ENCODE measurements around the gene LEPROT.

LEPROT gene

DNA sequence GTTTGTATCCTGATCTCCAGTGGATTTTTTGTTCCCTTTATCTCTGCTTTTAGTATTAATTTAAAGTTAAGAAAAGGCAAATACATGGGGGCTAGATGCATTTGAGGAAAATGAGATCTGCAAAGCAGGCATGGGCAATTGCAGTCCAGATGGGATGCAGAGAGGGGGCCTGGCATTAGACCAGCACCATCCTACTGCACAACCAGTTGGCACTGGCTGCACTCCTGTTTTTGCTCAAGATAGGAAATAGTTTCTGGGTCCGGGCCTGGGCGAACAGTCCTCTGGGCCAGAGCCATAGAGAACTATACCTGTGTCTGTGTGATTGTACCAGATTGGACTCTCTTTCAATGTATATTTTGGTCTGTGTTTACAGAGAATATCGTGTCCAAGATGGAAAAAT lies 34.0 kb upstream of the LEPROT start:
- ChIA-PET POLR2A (no interaction called here), CTCF (no interaction called here)
- TF ChIP-seq, protein P1, sequence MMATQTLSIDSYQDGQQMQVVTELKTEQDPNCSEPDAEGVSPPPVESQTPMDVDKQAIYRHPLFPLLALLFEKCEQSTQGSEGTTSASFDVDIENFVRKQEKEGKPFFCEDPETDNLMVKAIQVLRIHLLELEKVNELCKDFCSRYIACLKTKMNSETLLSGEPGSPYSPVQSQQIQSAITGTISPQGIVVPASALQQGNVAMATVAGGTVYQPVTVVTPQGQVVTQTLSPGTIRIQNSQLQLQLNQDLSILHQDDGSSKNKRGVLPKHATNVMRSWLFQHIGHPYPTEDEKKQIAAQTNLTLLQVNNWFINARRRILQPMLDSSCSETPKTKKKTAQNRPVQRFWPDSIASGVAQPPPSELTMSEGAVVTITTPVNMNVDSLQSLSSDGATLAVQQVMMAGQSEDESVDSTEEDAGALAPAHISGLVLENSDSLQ (IDR thresholded peaks at IDR 0.05): no peak
- no peak for TF ChIP-seq CTBP1 (IDR thresholded peaks at IDR 0.05; ENCODE audit: borderline replicate concordance)
- no peak for TF ChIP-seq BHLHE40 (IDR thresholded peaks at IDR 0.05; ENCODE audit: borderline replicate concordance)
- no peak for TF ChIP-seq SUZ12 (IDR thresholded peaks at IDR 0.05)
- no peak for TF ChIP-seq TARDBP (IDR thresholded peaks at IDR 0.05)
- TF ChIP-seq ZNF384 (IDR thresholded peaks at IDR 0.05): no peak
- DNase-seq (ENCODE audit: extremely low spot score): no peak

DNA sequence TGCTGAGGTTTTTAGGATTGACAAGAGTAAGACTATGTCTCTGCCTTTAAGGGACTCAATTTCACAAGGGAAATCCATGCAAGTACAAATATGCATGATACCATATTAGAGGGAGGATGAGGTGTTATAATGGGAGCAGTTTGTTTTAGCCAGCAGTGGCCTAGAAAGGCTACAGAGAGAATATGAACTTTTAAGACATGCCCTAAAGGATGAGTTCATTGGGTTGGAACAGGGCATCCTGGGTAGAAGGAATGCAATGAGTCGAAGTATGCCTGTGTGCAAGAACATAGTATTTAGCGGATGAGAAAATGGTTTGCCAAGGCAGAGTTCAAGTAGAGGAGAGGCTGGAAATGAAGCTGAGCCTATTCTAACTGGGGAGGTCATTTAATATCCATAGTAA lies 32.6 kb upstream of the LEPROT start:
- ChIA-PET CTCF (no interaction called here), POLR2A (no interaction called here)
- no peak for DNase-seq (ENCODE audit: extremely low spot score)
- TF ChIP-seq FOXA1 (IDR thresholded peaks at IDR 0.05) (no peak), ARNT (IDR thresholded peaks at IDR 0.05) (no peak), HDGF (IDR thresholded peaks at IDR 0.05; ENCODE audit: borderline replicate concordance) (no peak), NFRKB (IDR thresholded peaks at IDR 0.05) (no peak), ELF4 (IDR thresholded peaks at IDR 0.05) (no peak), FOXM1 (IDR thresholded peaks at IDR 0.05; ENCODE audit: borderline replicate concordance) (no peak)
- TF ChIP-seq, protein P1 (IDR thresholded peaks at IDR 0.05): no peak

DNA sequence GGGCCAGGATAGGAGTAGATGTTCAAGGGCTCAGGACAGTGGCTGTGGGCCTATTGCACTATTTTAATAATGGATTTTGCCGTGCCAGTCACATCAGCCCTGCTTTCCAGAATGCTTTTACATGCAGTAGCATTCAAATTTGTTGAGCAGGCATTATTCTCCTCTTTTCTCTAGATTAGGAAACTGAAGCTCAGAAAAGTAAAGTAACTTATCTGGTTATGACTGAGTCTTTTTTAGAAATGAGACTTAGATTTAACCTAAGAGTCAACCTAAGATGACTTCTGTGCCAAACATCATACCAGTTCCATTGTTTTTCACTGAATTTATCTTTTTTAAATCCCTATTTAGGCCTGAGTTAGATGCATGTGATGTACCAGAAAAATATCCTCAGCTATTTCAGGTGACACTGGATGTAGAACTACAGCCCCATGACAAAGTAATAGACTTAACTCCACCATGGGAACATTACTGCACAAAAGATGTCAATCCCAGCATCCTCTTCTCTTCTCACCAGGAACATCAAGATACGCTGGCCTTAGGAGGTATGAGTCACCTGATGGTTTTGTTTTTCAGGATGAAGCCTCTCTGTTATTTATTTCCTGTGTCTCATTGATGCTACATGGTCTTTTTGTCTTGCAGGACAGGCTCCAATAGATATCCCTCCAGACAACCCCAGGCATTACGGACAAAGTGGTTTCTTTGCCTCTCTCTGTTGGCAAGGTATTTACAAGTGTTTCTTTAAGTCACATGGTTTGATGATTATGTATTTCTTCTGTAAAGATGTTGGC lies 31.4 kb upstream of the LEPROT start:
- POLR2A ChIA-PET: no interaction called here
- CTCF ChIA-PET: no interaction called here
- no peak for DNase-seq (ENCODE audit: extremely low spot score)
- TF ChIP-seq ELF4 (IDR thresholded peaks at IDR 0.05) (no peak), FOXK2 (IDR thresholded peaks at IDR 0.05) (no peak)

DNA sequence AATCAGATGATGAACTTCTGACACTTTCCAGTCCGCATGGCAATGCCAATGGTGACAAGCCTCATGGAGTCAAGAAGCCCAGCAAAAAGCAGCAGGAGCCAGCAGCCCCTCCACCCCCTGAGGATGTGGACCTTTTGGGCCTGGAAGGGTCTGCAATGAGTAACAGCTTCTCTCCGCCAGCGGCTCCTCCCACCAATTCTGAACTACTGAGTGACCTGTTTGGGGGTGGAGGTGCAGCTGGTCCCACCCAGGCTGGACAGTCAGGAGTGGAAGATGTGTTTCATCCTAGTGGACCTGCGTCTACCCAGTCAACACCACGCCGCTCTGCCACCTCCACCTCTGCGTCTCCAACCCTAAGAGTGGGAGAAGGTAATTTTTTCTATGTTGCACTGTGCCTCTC lies 28.0 kb upstream of the LEPROT start:
- POLR2A ChIA-PET: interaction anchor here (1.0 kb wide), 1 partner anchor 28 kb away, joined by 3 read pairs; no protein-coding TSS in a partner anchor
- TF ChIP-seq HDGF (IDR thresholded peaks at IDR 0.05; ENCODE audit: borderline replicate concordance): no peak
- DNase-seq (ENCODE audit: extremely low spot score): no peak
- CTCF ChIA-PET: no interaction called here

DNA sequence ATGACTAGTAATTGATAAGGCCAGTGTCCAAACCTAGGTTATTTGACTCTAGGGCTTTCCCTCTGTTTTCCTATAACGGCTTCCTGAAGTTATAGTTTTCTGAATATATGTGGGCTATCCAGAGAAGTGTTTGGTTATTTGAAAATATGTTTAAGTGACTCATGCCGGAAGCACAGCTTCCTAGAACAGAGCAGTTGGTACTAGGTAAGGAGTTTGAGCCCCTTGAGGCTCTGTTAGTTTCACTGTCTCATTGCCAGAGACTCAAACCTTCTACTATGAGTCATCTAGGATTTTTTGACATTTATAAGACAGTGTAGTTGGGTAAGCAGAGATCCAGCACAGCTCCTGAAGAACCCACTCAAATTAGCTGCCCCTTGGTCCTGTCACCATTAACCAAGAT lies 27.1 kb upstream of the LEPROT start:
- ChIA-PET POLR2A (interaction anchor here (1.0 kb wide), 1 partner anchor 27 kb away, joined by 3 read pairs; no protein-coding TSS in a partner anchor), CTCF (no interaction called here)
- DNase-seq (ENCODE audit: extremely low spot score): no peak
- TF ChIP-seq FOXA1 (IDR thresholded peaks at IDR 0.05): no peak
- TF ChIP-seq CTBP1 (IDR thresholded peaks at IDR 0.05; ENCODE audit: borderline replicate concordance): no peak
- TF ChIP-seq ZNF384 (IDR thresholded peaks at IDR 0.05): no peak

DNA sequence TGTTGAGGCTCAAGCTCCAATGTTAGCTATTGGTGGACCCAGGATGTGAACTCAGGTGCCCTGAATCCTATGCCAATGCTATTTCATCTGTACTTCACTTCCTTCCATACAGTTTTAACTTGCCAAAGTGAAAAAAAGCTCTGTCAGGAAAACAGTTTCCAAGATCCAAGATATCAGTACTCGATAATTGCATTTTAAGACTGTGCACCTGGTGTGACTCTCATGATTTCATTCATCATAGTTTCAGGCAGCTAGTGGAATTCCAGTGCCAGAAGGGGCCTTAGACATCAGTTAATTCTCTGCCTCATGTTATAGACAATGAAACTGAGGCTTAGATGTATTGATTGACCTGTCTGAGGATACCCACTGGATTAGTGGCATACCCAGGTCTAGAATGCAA lies 26.5 kb upstream of the LEPROT start:
- ChIA-PET POLR2A (no interaction called here), CTCF (interaction anchor here (0.6 kb wide), 1 partner anchor 24 kb away, joined by 3 read pairs; no protein-coding TSS in a partner anchor)
- no peak for DNase-seq (ENCODE audit: extremely low spot score)
- no peak for TF ChIP-seq SUZ12 (IDR thresholded peaks at IDR 0.05)

DNA sequence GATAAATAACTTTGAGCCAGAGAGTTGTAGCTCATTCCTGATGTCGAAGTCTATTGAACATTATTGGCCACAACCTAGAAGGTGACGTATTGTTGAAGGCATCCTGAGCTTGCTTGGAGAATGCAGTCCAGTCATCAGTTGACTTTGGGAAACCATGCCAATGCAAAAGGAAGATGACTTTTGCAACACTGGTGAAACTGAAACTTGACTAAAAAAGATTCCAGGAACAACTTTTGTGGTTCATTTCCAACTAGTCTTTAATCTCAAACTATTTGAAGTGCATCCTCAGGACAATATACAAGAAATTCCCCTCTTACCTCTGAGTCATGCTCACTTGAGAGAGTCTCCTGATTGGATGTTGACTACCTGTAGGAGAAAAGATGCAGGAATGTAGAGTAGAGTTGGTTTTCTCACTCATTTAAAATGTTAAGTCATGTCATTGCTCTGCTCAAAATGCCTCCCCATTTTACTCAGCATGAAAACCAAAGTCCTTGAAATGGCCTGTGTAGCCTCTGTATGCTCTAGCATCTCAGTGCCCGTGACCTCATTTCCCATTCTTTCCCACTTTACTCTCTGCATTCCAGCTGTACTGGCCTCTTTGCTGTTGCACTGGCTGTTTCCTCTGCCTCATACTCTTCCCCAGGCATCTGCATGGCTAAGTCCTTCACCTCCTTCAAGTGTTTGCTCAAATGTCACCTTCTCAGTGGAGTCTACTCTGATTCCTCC lies 24.4 kb upstream of the LEPROT start:
- no peak for DNase-seq (ENCODE audit: extremely low spot score)
- POLR2A ChIA-PET: no interaction called here
- TF ChIP-seq LEF1 (IDR thresholded peaks at IDR 0.05; ENCODE audit: borderline replicate concordance): no peak
- no peak for TF ChIP-seq FOXA1 (IDR thresholded peaks at IDR 0.05)
- no peak for TF ChIP-seq FOXM1 (IDR thresholded peaks at IDR 0.05; ENCODE audit: borderline replicate concordance)
- TF ChIP-seq ARNT (IDR thresholded peaks at IDR 0.05): no peak
- TF ChIP-seq, protein P1 (IDR thresholded peaks at IDR 0.05): no peak
- no peak for TF ChIP-seq NFRKB (IDR thresholded peaks at IDR 0.05)
- CTCF ChIA-PET: no interaction called here

DNA sequence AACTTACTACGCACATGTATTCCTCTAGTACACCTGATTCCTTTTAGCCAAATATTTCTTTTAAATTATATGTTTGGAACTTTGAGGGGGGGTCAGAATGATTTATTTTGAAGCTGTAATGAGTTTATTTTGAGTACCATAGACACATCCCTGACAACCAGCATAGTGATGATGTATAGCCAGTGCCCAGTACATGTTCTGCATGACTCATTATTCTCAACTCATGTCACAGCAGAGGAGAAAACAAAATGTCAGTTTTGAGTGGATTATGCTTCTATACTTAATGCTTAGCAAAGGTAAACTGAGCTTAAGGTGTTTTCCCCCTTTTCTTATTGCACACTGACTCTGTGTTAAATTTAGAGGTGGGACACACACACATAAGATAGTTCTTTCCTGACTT lies 22.4 kb upstream of the LEPROT start:
- POLR2A ChIA-PET: no interaction called here
- DNase-seq (ENCODE audit: extremely low spot score): no peak

More for the DNA sequence above, 22.4 kb upstream of the LEPROT start:
- CTCF ChIA-PET: no interaction called here
- TF ChIP-seq ELF4 (IDR thresholded peaks at IDR 0.05) (no peak), LEF1 (IDR thresholded peaks at IDR 0.05; ENCODE audit: borderline replicate concordance) (no peak), HDGF (IDR thresholded peaks at IDR 0.05; ENCODE audit: borderline replicate concordance) (no peak), ZNF384 (IDR thresholded peaks at IDR 0.05) (no peak), CTBP1 (IDR thresholded peaks at IDR 0.05; ENCODE audit: borderline replicate concordance) (no peak), ARNT (IDR thresholded peaks at IDR 0.05) (no peak), SP1 (IDR thresholded peaks at IDR 0.05) (no peak), FOXK2 (IDR thresholded peaks at IDR 0.05) (no peak), FOXM1 (IDR thresholded peaks at IDR 0.05; ENCODE audit: borderline replicate concordance) (no peak), NFRKB (IDR thresholded peaks at IDR 0.05) (no peak), BHLHE40 (IDR thresholded peaks at IDR 0.05; ENCODE audit: borderline replicate concordance) (no peak), TARDBP (IDR thresholded peaks at IDR 0.05) (no peak)
- TF ChIP-seq, protein P1 (IDR thresholded peaks at IDR 0.05): no peak

Measured in HEK293T (cell line).